ENCODE results near the gene EPAS1. TPM values are rescaled to one million over a fixed set of nuclear protein-coding genes. Genes with fewer than 3 reads are reported as not detected.
A peak's percentile ranks its signal among the peaks of the same experiment; 100 is the strongest.

The EPAS1 gene
- total and polyA plus RNA-seq, 5 experiments from 2014 or later, result 0.16 to 1.7 (median 1.1) TPM

GRCh38 chr2:46277431-46278190 lies 19.6 kb upstream of the EPAS1 start:
- Mint-ChIP-seq H3K27me3 (peaks cover 0 to 13% (median 9%) of the 10 kb centered on the region in 5 donors), H3K36me3 (no peaks in the 10 kb centered on the region), H3K4me1 (peaks cover 15 to 26% (median 16%) of the 10 kb centered on the region in 4 donors)

DNA sequence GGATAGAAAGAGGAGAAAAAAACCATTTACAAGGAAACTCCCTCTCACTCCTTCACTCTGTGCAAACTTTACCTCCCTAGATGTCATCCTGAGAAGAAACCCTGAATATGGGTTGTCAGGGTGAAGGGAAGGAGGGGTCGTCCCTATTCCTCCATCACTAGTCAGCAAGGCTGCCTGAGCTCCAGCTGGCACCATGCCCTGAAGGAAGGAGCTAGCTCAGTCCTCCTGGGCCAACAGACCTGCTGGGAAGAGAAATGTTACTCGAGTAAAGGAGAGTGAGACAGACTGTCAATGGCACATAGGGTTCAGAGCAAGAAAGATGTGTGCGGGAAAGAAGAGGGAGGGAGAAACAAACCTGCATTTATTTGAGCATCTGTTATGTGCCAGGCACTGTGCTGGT lies 18.3 kb upstream of the EPAS1 start:
- no peak for ATAC-seq
- DNase-seq, result no peak
- no peak overlapping the region for H3K27ac Mint-ChIP-seq
- peaks cover 15 to 26% (median 16%) of the 10 kb centered on the region in 4 donors for H3K4me1 Mint-ChIP-seq
- H3K4me3 Mint-ChIP-seq, result no peak overlapping the region
- H3K36me3 Mint-ChIP-seq, result no peaks in the 10 kb centered on the region
- H3K27me3 Mint-ChIP-seq, result peaks cover 0 to 13% (median 9%) of the 10 kb centered on the region in 5 donors
- no peaks in the 10 kb centered on the region for H3K9me3 Mint-ChIP-seq
- POLR2A ChIA-PET, result no interaction called here

More at GRCh38 chr2:46277431-46278190, 19.6 kb upstream of the EPAS1 start:
- Mint-ChIP-seq H3K27ac (no peak overlapping the region), H3K9me3 (no peaks in the 10 kb centered on the region), H3K4me3 (peak overlapping the region in 2 of 10 donors; percentile 47 to 78)
- DNase-seq (no peak), ATAC-seq (no peak)
- POLR2A ChIA-PET, result no interaction called here

DNA sequence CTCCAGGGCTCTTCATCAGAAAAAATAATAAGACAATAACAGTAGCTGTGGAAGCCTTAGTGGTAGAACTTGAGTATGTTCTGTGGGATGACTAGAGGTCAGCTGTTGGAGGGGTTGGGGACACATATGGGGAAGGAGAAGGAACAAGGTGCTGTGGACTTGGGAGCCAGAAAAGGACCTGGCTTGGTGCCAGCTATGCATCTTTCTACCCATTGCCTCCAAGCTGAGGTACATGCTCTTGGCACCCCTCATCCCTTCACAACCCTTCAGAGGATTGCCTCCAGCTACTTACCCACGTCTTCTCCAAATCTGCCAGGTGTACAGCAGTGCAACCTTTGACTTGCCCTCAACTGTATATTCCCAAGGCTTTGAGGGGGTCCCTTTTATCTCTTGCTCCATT lies 15.3 kb upstream of the EPAS1 start:
- peaks cover 5 to 10% (median 6%) of the 10 kb centered on the region in 4 donors for H3K4me1 Mint-ChIP-seq
- H3K27ac Mint-ChIP-seq, result no peak overlapping the region
- peaks cover 0 to 10% (median 8%) of the 10 kb centered on the region in 5 donors for H3K27me3 Mint-ChIP-seq
- no peaks in the 10 kb centered on the region for H3K9me3 Mint-ChIP-seq
- H3K36me3 Mint-ChIP-seq, result no peaks in the 10 kb centered on the region
- DNase-seq (no peak), ATAC-seq (no peak)
- H3K4me3 Mint-ChIP-seq, result no peak overlapping the region
- POLR2A ChIA-PET, result no interaction called here

- H3K4me3 Mint-ChIP-seq, result no peak overlapping the region
- POLR2A ChIA-PET, result no interaction called here
- peaks cover 0 to 5% (median 0%) of the 10 kb centered on the region in 5 donors for H3K27me3 Mint-ChIP-seq
- no peaks in the 10 kb centered on the region for H3K9me3 Mint-ChIP-seq
- H3K36me3 Mint-ChIP-seq, result no peaks in the 10 kb centered on the region
- DNase-seq, result no peak
- ATAC-seq, result no peak
- H3K27ac Mint-ChIP-seq, result no peak overlapping the region
- peaks cover 0 to 2% (median 0%) of the 10 kb centered on the region in 4 donors for H3K4me1 Mint-ChIP-seq
Measured at GRCh38 chr2:46283693-46284092, 13.5 kb upstream of the EPAS1 start.

GRCh38 chr2:46284260-46284659 lies 12.9 kb upstream of the EPAS1 start:
- Mint-ChIP-seq H3K4me3 (no peak overlapping the region), H3K4me1 (peaks cover 0 to 2% (median 0%) of the 10 kb centered on the region in 4 donors), H3K36me3 (no peaks in the 10 kb centered on the region), H3K27me3 (peaks cover 0 to 5% (median 0%) of the 10 kb centered on the region in 5 donors), H3K9me3 (no peaks in the 10 kb centered on the region), H3K27ac (no peak overlapping the region)
- POLR2A ChIA-PET, result no interaction called here
- ATAC-seq, result no peak
- no peak for DNase-seq

- POLR2A ChIA-PET, result no interaction called here
- Mint-ChIP-seq H3K36me3 (no peaks in the 10 kb centered on the region), H3K27me3 (peaks cover 0 to 5% (median 0%) of the 10 kb centered on the region in 5 donors), H3K4me3 (no peak overlapping the region), H3K4me1 (peaks cover 0 to 2% (median 0%) of the 10 kb centered on the region in 4 donors), H3K9me3 (no peaks in the 10 kb centered on the region), H3K27ac (no peak overlapping the region)
- DNase-seq (no peak), ATAC-seq (no peak)
Measured at GRCh38 chr2:46284796-46285195, 12.4 kb upstream of the EPAS1 start.

DNA sequence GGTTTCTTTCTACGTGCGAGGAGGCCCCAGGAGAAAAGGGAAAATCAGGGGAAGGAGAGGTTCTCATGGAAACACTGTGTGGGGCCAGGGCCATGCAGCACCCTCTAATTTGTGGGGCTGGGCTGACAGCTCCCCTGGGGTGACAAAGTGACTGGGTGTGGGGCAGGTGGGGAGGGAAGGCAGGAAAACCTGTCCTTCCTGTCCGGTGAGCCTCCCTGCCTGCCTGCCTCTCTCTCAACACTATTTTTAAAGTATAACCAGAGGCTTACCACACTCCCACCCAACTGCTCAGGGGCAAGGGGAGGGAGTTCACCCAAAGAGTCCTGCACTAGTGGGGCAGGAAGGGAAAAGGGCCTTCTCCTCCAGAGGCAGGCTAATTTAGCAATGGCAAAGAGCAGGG lies 10.5 kb upstream of the EPAS1 start:
- ATAC-seq, result no peak
- peaks cover 0 to 2% (median 0%) of the 10 kb centered on the region in 4 donors for H3K4me1 Mint-ChIP-seq
- no peak for DNase-seq
- H3K4me3 Mint-ChIP-seq, result no peak overlapping the region
- H3K9me3 Mint-ChIP-seq, result no peaks in the 10 kb centered on the region
- H3K27ac Mint-ChIP-seq, result no peak overlapping the region
- POLR2A ChIA-PET, result interaction anchor here (0.9 kb wide), 1 partner anchor 18 kb away, joined by 3 read pairs; no protein-coding TSS in a partner anchor
- peaks cover 0 to 5% (median 0%) of the 10 kb centered on the region in 5 donors for H3K27me3 Mint-ChIP-seq
- H3K36me3 Mint-ChIP-seq, result no peaks in the 10 kb centered on the region

DNA sequence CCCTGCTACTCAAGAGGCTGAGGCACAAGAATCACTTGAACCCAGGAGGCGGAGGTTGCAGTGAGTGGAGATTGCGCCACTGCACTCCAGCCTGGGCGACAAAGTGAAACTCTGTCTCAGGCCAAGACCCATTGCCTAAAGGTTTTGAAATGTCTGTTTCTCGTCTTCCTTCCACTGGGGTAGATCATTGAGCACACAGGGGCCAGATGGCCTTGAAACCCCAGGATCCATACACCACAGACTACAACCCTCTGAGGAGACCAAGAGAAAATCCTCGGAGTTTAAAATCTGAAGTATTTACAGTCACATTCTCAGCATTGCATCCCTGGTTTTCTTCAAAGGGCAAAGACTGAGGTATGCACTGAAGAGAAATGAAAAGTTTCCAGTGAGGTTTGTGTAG lies 7.1 kb upstream of the EPAS1 start:
- no peaks in the 10 kb centered on the region for H3K9me3 Mint-ChIP-seq
- no peak overlapping the region for H3K4me3 Mint-ChIP-seq
- no peak overlapping the region for H3K27ac Mint-ChIP-seq
- POLR2A ChIA-PET, result no interaction called here
- ATAC-seq, result no peak
- no peaks in the 10 kb centered on the region for H3K36me3 Mint-ChIP-seq
- no peak for DNase-seq
- H3K27me3 Mint-ChIP-seq, result peaks cover 0 to 2% (median 2%) of the 10 kb centered on the region in 5 donors
- no peaks in the 10 kb centered on the region for H3K4me1 Mint-ChIP-seq

DNA sequence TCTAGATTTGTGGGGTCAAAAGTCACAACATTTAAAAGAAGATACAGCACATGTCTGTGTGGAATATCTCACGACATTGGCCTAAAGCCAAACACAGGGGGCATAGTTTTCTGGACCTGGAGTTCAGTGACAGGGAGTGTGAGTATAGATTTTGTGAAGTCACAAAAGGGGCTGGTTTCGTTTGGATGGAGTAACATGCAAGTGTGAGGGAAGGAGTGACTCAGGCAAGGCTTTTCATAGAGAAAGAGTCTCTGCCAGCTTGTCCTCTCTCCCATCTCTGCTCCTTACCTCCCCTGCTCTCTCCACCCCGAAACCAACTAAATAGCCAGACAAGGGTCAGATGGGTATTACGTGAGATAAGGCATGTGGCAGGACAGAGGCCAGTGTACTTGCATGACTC lies 3.7 kb upstream of the EPAS1 start:
- H3K4me3 Mint-ChIP-seq, result peak overlapping the region in 1 of 10 donors; percentile 1
- H3K4me1 Mint-ChIP-seq, result peaks cover 2 to 13% (median 10%) of the 10 kb centered on the region in 4 donors

GRCh38 chr2:46294176-46294836 lies 2.9 kb upstream of the EPAS1 start:
- H3K27me3 Mint-ChIP-seq, result peaks cover 8 to 30% (median 22%) of the 10 kb centered on the region in 5 donors
- H3K4me3 Mint-ChIP-seq, result peak overlapping the region in 2 of 10 donors; percentile 10 to 36
- DNase-seq, result no peak
- POLR2A ChIA-PET, result no interaction called here
- H3K4me1 Mint-ChIP-seq, result peaks cover 8 to 20% (median 17%) of the 10 kb centered on the region in 4 donors
- no peaks in the 10 kb centered on the region for H3K9me3 Mint-ChIP-seq
- no peaks in the 10 kb centered on the region for H3K36me3 Mint-ChIP-seq
- ATAC-seq, result no peak
- no peak overlapping the region for H3K27ac Mint-ChIP-seq

More for the DNA sequence above, 3.7 kb upstream of the EPAS1 start:
- H3K36me3 Mint-ChIP-seq, result no peaks in the 10 kb centered on the region
- POLR2A ChIA-PET, result no interaction called here
- peaks cover 5 to 21% (median 15%) of the 10 kb centered on the region in 5 donors for H3K27me3 Mint-ChIP-seq
- no peaks in the 10 kb centered on the region for H3K9me3 Mint-ChIP-seq
- DNase-seq (no peak), ATAC-seq (no peak)
- no peak overlapping the region for H3K27ac Mint-ChIP-seq

- Mint-ChIP-seq H3K9me3 (no peaks in the 10 kb centered on the region), H3K36me3 (no peaks in the 10 kb centered on the region), H3K27ac (peak overlapping the region in 2 of 10 donors; percentile 32 to 35), H3K4me1 (peaks cover 12 to 28% (median 26%) of the 10 kb centered on the region in 4 donors), H3K27me3 (peaks cover 20 to 49% (median 41%) of the 10 kb centered on the region in 5 donors), H3K4me3 (peak overlapping the region; percentile 62 to 95 (median 75))
- POLR2A ChIA-PET, result no interaction called here
- ATAC-seq (peak; percentile 1 to 3), DNase-seq (peak in 2 of 10 donors; percentile 24 to 28)
Measured at GRCh38 chr2:46296216-46296839, 879 bp upstream of the EPAS1 start.

DNA sequence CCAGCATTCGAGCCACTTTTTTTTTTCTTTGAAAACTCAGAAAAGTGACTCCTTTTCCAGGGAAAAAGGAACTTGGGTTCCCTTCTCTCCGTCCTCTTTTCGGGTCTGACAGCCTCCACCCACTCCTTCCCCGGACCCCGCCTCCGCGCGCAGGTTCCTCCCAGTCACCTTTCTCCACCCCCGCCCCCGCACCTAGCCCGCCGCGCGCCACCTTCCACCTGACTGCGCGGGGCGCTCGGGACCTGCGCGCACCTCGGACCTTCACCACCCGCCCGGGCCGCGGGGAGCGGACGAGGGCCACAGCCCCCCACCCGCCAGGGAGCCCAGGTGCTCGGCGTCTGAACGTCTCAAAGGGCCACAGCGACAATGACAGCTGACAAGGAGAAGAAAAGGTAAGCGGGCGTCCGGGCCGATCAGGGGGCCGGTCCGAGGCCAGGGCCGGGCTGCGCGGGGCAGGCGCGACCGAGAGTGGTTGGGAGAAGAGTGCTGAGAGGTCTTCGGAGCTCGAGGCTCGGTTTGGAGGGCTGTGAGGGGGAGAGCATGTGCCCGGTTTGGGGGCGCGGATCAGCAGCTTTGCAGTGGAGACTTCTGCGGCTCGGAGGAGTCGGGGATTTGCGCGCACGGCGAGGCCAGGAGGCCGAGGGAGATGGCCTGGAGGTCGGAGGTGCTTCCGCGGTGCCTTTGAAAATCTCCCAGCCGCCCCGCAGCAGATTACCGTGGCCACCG lies 502 bp downstream of the EPAS1 start:
- Mint-ChIP-seq H3K27ac (peak overlapping the region in 9 of 10 donors; percentile 57 to 92 (median 85)), H3K4me3 (peak overlapping the region; percentile 84 to 96 (median 92)), H3K4me1 (peaks cover 15 to 37% (median 26%) of the 10 kb centered on the region in 4 donors), H3K27me3 (peaks cover 24 to 62% (median 44%) of the 10 kb centered on the region in 5 donors), H3K9me3 (no peaks in the 10 kb centered on the region), H3K36me3 (no peaks in the 10 kb centered on the region)
- peak; percentile 58 to 85 (median 66) for DNase-seq
- peak; percentile 70 to 74 for ATAC-seq
- POLR2A ChIA-PET, result no interaction called here
